ENCODE results near the gene ETFRF1.

ETFRF1 gene

DNA sequence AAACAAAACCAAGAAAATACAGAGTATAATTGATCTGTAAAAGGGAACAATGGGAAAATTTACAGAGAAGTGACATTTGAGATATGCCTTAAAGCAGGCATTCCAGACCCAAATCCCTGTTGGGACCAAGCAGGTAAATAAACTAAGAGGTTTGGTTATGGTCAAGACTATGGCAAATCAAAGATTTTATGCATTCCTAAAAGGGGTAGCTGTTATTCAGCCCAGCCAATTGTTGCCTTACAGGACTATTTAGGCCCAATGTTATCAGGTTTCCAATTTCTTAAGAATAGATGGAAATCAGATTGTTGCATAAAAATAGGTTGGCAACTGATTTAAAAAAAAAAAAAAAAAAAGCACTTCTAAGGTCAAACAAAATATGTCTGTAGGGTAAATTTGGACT lies 5.4 kb upstream of the ETFRF1 start:
- H3K4me3 ChIP-seq (ENCODE audit: low read depth, low read length) = no peak overlapping the region
- TF ChIP-seq, protein P1, sequence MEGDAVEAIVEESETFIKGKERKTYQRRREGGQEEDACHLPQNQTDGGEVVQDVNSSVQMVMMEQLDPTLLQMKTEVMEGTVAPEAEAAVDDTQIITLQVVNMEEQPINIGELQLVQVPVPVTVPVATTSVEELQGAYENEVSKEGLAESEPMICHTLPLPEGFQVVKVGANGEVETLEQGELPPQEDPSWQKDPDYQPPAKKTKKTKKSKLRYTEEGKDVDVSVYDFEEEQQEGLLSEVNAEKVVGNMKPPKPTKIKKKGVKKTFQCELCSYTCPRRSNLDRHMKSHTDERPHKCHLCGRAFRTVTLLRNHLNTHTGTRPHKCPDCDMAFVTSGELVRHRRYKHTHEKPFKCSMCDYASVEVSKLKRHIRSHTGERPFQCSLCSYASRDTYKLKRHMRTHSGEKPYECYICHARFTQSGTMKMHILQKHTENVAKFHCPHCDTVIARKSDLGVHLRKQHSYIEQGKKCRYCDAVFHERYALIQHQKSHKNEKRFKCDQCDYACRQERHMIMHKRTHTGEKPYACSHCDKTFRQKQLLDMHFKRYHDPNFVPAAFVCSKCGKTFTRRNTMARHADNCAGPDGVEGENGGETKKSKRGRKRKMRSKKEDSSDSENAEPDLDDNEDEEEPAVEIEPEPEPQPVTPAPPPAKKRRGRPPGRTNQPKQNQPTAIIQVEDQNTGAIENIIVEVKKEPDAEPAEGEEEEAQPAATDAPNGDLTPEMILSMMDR (IDR thresholded peaks at IDR 0.05; ENCODE audit: low read depth, low read length) = no peak
- peak; percentile 35 for DNase-seq (ENCODE audit: low read depth, low spot score)
- in situ Hi-C loops (cut with HindIII; ENCODE audit: low sequenced_read_pairs) = no loop called here

DNA sequence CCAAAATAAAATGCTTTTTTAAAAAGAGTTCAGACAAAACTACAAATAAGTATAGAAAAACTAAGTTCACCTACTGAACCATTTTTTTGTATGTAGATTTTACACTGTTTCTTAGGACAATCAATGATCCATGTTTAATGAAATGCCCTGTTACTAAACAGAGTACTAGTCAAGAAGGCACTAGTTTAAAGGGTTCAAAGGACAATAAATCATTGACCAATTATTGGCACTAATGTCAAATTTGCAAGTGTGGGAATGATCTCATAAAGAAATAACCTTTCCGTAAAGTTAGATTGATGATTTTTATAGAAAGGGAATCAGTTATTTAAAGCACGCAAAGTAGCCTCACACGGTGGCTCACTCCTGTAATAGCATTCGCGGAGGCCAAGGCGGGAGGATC lies 4.2 kb upstream of the ETFRF1 start:
- in situ Hi-C loops (cut with HindIII; ENCODE audit: low sequenced_read_pairs) = no loop called here
- DNase-seq (ENCODE audit: low read depth, low spot score) = no peak
- H3K4me3 ChIP-seq (ENCODE audit: low read depth, low read length) = no peak overlapping the region
- TF ChIP-seq, protein P1 (IDR thresholded peaks at IDR 0.05; ENCODE audit: low read depth, low read length) = no peak

- no peak overlapping the region for H3K4me3 ChIP-seq (ENCODE audit: low read depth, low read length)
- in situ Hi-C loops (cut with HindIII; ENCODE audit: low sequenced_read_pairs) = no loop called here
- TF ChIP-seq, protein P1 (IDR thresholded peaks at IDR 0.05; ENCODE audit: low read depth, low read length) = no peak
- peak; percentile 15 for DNase-seq (ENCODE audit: low read depth, low spot score)
Measured at GRCh38 chr12:25194214-25194613, 823 bp upstream of the ETFRF1 start.

DNA sequence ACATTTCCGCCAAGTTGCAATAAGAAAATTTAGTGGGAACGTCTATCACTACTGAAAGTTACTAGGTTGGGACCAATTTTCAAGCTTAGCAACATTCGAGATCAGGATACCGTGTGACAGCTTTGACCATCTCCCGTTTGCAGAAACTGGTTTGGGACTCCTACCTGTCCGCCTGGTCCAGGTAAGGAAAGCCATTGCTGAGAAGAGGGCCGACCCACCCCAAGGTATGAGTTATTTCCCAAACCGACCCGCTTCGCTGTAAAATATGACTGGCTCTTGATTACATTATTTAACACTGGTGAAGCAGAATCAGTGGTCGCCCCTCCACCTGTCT lies 348 bp upstream of the ETFRF1 start:
- TF ChIP-seq, protein P1 (IDR thresholded peaks at IDR 0.05; ENCODE audit: low read depth, low read length) = no peak
- in situ Hi-C loops (cut with HindIII; ENCODE audit: low sequenced_read_pairs) = no loop called here
- H3K4me3 ChIP-seq (ENCODE audit: low read depth, low read length) = peak overlapping the region; percentile 75
- no peak for DNase-seq (ENCODE audit: low read depth, low spot score)

GRCh38 chr12:25197608-25198007 lies 2.6 kb downstream of the ETFRF1 start:
- in situ Hi-C loops (cut with HindIII; ENCODE audit: low sequenced_read_pairs) = no loop called here
- TF ChIP-seq, protein P1 (IDR thresholded peaks at IDR 0.05; ENCODE audit: low read depth, low read length) = no peak
- no peak overlapping the region for H3K4me3 ChIP-seq (ENCODE audit: low read depth, low read length)
- DNase-seq (ENCODE audit: low read depth, low spot score) = no peak

DNA sequence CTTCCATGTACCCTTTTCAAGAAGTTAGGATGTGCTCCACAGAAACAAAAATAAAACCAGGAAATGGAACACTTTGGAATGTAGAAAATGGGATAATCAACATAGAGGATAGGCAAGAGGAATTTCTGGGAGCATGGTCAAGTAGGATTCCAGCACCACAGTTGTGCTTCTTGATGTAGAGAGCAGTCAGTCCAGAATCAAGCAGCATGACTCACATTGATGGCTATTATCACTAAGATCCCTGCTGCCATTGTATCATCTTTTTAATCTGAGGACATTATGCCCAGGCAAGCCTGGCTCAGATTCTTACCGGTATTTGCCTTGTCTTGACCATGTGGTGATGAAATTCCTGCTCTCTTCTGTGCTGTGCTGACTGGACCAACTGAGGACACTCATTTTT lies 5.7 kb downstream of the ETFRF1 start:
- H3K4me3 ChIP-seq (ENCODE audit: low read depth, low read length) = no peak overlapping the region
- DNase-seq (ENCODE audit: low read depth, low spot score) = peak; percentile 51
- in situ Hi-C loops (cut with HindIII; ENCODE audit: low sequenced_read_pairs) = no loop called here
- TF ChIP-seq, protein P1 (IDR thresholded peaks at IDR 0.05; ENCODE audit: low read depth, low read length) = no peak

DNA sequence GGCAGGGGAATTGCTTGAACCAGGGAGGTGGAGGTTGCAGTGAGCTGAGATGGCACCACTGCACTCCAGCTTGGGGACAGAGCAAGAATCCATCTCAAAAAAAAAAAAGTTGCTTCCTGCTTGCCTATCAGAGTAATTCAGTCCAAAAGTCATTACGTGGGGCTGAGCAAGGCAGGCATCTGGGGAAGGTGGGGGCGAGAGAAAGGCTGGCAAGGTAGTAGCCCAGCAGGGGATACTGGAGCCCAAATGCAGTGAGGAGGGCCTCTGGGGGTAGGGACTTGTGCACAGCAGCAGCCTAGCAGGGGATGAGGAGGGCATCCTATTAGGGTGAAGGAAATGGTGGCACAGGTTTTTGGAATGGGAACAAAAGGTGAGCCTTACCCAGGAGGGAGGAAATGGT lies 7.1 kb downstream of the ETFRF1 start:
- no peak overlapping the region for H3K4me3 ChIP-seq (ENCODE audit: low read depth, low read length)
- TF ChIP-seq, protein P1 (IDR thresholded peaks at IDR 0.05; ENCODE audit: low read depth, low read length) = no peak
- no peak for DNase-seq (ENCODE audit: low read depth, low spot score)
- in situ Hi-C loops (cut with HindIII; ENCODE audit: low sequenced_read_pairs) = no loop called here

Data from astrocyte of the spinal cord (primary cell).